Measurements from ENCODE around the gene ANXA11.
"Not testable (repeated sequence)": the region's sequence is repeated elsewhere in the genome, so short reads cannot be mapped to it uniquely, and the experiment has no call there.

The ANXA11 gene

DNA sequence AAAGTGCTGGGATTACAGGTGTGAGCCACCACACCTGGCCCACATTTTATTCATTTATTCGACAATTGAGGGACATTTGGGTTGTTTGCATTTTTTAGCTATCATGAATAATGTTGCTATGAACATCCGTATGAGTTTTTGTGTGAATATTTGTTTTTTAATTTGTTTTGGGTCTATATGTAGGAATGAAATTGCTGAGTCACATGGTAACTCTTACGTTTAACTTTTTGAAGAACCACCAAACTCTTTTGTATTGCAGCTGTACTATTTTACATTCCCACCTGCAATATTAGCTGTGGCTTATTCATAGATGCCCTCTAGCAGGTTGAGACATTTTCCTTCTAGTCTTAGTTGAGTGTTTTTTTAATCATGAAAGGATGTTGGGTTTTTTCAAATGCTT, 58.4 kb downstream of the ANXA11 start:
- no peak for DNase-seq (ENCODE audit: low read depth in 3 of 3, low spot score in 1 of 3)

- DNase-seq (ENCODE audit: low read depth in 3 of 3, low spot score in 1 of 3), result not testable (repeated sequence)
Observed at GRCh38 chr10:80145406-80146308, 59.7 kb downstream of the ANXA11 start.

- DNase-seq (ENCODE audit: low read depth in 3 of 3, low spot score in 1 of 3), result no peak
Observed at GRCh38 chr10:80144696-80145131, 60.6 kb downstream of the ANXA11 start.

DNA sequence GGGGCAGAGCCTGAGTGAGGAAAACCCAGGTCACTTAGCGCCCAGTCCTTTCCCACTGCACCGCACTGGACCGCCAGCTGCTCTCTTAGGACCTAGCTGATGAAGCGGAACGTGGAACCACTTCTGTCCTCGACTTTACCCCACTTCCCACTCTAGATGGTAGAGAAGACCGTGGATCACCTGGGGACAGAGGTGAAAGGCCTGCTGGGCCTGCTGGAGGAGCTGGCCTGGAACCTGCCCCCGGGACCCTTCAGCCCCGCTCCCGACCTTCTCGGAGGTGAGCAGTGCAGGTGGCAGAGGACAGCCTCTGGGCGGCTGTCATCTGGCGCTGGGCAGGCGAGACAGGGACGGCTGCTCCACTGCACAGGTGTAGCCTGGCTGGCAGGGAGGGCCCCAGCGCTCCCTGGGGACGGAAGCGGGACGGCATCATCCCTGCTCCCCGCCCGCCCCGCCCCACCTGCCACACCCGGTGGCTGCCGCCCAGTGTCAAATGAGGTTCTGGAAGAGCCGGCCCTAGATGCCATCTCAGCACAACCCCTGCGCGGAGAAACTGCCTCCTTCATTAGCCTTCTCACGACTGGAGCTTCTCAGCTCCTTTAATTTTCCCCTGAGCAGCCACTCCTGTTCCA, 61.2 kb downstream of the ANXA11 start:
- DNase-seq (ENCODE audit: low read depth in 3 of 3, low spot score in 1 of 3), result no peak

GRCh38 chr10:80141696-80142460, 63.5 kb downstream of the ANXA11 start:
- no peak for DNase-seq (ENCODE audit: low read depth in 3 of 3, low spot score in 1 of 3)

- DNase-seq (ENCODE audit: low read depth in 3 of 3, low spot score in 1 of 3), result no peak
Observed at GRCh38 chr10:80140251-80140650, 65.1 kb downstream of the ANXA11 start.

DNA sequence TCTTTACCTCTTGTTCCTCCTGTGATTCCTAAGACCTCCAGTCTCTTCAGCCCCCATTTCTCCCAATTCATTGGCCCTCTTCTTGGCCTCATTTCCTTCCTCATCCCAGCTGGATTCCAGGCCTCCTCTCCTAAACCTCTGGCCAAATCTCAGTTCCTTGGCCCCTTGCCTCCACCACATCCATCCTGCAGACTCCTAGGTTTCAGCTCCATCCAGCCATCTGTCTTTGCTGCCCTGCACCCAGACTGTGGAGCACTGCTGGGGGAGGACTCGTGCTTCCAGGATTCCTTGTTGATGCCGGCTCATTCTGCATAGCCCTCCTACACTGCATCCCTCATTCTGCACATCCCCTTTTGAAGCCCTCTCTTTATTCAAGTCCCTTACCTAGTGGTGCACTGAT, 66.1 kb downstream of the ANXA11 start:
- DNase-seq (ENCODE audit: low read depth in 3 of 3, low spot score in 1 of 3), result no peak

DNA sequence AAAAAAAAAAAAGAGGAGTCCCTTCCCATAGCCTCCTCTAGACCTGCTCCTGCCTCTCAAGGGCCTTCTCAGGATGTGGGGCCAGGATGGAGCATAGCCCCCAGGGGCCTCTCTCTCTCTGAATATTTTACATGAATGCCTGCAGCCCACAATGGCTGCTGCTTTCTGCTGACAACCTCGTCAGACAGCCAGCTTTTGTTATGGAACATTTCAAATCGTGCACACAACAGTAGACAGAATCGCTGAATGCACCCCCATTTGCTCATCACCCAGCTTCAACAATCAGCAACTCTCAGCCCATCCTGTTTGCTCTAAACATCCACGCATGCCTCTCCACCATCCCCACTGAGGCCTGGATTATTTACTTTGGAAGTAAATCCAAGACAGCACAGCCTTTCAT, 67.4 kb downstream of the ANXA11 start:
- DNase-seq (ENCODE audit: low read depth in 3 of 3, low spot score in 1 of 3), result no peak

DNA sequence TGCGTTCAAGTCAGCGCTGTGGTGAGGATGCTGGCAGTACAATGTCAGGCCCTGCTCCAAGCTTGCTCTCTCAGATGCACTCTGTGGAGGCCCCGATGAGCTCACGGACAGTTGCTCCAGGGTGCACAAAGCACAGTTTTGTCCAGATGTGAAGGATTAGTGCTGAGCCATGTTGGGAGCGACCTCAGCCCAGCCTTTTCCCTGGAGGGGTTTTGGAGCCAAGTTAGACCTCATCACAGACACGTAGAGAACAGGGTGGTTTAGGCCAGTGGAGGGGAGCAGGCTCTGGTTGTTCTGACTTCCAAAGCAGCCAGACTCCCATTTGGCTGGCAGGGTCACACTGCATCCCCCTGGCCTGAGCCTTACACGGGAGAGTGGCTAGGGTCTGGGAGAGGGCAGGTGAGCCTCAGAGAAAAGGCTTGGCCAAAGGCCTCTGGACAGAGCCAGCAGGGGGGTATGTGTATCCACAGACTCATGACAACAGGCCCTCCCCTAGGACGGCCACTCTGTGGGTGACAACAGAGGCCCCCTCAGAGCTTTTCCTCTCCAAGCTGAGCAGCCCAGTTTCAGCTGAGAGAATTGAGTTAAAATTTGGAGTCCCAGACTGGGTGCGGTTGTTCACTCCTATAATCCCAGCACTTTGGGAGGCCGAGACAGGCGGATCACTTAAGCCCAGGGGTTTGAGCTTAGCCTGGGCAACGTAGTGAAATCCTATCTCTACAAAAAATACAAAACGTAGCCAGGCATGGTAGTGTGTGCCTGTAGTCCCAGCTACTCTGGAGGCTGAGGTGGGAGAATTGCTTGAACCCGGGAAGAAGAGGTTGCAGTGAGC, 68.1 kb downstream of the ANXA11 start:
- no peak for DNase-seq (ENCODE audit: low read depth in 3 of 3, low spot score in 1 of 3)

- DNase-seq (ENCODE audit: low read depth in 3 of 3, low spot score in 1 of 3), result no peak
Observed at GRCh38 chr10:80136134-80136571, 69.2 kb downstream of the ANXA11 start.

DNA sequence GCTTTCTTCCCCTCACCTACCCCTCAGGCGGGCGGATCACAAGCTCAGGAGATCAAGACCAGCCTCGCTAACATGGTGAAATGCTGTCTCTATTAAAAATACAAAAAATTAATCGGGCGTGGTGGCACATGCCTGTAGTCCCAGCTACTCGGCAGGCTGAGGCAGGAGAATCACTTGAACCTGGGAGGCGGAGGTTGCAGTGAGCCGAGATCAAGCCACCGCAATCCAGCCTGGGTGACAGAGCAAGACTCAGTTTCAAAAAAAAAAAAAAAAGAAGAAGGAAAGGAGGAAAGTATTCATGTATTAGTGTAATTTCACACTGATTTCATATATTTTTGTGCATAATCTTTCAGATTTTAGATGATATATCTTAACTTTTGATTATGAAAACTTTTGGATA, 71.7 kb downstream of the ANXA11 start:
- not testable (repeated sequence) for DNase-seq (ENCODE audit: low read depth in 3 of 3, low spot score in 1 of 3)

- no peak for DNase-seq (ENCODE audit: low read depth in 3 of 3, low spot score in 1 of 3)
Observed at GRCh38 chr10:80133206-80133605, 72.1 kb downstream of the ANXA11 start.

DNA sequence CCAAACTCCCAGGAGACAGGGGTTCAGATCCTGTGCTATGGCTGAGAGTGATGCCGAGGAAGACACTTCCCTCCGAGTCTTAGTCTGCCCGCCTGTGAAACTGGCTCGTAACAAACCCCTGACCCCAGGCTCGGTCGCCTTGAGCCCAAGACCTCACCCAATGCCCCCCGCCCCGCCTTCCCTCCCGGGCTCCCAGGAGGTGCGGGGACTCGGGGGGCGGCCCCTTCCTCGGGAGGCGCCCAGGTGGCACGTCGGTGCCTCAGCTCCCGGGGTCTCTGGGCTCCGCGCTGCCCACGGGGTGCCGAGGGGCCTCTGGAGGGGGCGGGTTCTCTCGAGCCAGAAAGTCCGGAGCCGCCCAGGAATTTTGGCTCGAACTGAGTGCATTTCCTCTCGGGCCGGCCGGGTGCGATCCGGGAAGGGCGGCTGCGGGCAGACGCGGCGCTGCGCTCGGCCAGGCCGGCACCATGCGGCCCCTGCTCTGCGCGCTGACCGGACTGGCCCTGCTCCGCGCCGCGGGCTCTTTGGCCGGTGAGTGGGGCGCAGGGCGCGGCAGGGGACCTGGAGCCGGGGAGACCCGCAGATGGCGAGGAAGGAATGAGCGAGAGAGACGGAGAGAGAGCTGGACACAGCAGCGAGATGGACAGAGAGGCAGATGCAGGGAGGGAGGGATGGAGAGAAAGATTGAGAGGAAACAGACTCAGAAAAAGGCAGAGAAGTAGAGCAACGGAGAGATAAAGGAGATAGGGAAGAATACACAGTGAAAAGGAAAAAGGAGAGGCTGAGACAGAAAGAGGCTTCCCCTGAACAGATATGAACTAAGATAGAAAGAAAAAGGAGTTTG, 72.8 kb downstream of the ANXA11 start, which contains the start of gene PLAC9:
Gene PLAC9, plus strand, starts transcription at position 432 of the 841 bp plus-strand sequence. Its CDS starts 33 bp downstream, at position 465.
- DNase-seq (ENCODE audit: low read depth in 3 of 3, low spot score in 1 of 3), result no peak

GRCh38 chr10:80131499-80131901, 73.8 kb downstream of the ANXA11 start:
- DNase-seq (ENCODE audit: low read depth in 3 of 3, low spot score in 1 of 3), result no peak

- no peak for DNase-seq (ENCODE audit: low read depth in 3 of 3, low spot score in 1 of 3)
Observed at GRCh38 chr10:80126876-80127275, 78.5 kb downstream of the ANXA11 start.

GRCh38 chr10:80122746-80123145, 82.6 kb downstream of the ANXA11 start:
- DNase-seq (ENCODE audit: low read depth in 3 of 3, low spot score in 1 of 3), result no peak

DNA sequence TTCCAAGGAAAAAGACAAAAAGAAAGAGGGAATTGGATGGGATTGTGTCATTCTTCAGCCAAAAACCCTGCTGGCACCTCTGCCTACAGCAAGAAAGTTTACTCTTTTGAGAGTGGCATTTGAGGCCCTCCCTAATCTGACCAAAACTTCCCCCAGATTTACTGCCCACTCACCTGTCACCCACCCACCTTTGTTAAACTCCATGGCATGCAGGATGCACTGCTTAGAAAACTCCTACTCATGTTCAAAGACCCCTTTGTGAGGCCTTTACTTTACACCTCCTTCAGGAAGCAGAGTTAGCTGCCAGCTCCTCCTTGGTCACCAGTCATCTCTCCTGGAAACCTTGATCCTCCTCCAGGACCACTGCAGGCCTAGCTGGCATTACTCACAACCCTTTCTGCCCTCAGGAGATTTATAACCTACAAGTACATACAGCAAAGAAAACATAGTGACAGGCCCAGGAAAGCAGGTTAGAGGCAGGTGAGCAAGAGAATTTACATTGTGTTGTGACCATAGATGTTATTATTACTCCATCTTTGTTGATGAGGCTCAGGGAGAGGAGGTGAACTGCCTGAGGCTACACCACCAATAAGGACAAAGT, 83.1 kb downstream of the ANXA11 start:
- no peak for DNase-seq (ENCODE audit: low read depth in 3 of 3, low spot score in 1 of 3)

DNA sequence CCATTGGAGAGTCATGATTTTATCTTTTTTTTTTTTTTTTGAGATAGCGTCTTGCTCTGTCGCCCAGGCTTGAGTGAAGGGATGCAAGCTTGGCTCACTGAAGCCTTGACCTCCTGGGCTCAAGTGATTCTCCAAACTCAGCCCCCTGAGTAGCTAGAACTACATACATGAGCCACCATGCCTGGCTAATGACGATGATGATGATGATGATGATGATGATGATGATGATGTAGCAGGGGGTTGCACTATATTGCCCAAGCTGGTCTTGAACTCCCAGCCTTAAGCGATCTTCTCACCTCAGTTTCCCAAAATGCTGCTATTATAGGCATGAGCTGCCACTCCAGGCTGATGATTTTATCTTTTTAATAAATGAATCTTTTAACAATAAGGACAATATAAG, 86.7 kb downstream of the ANXA11 start:
- no peak for DNase-seq (ENCODE audit: low read depth in 3 of 3, low spot score in 1 of 3)

DNA sequence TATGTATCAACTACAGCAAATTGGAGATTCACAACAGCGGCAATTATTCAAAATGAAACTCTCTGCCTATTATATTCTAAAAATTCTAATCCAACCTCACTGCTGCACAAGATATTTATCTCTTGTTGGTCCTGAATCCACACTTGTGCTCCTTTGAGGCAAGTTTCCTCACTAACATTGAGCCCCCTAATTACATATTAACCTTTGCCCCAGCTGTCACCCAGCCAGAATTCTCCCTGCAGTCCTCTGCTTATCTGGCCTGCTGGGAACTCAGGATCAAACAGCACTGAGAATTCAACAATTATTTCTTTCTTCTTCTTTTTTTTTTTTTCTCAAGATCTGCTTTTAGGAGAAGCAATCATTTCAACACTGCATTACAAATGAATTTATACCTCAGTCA, 94.4 kb downstream of the ANXA11 start:
- DNase-seq (ENCODE audit: low read depth in 3 of 3, low spot score in 1 of 3), result no peak
